HFFc6 (cell line): ENCODE results near the gene ZNF407. TPM values are rescaled to one million over a fixed set of nuclear protein-coding genes. Genes with fewer than 3 reads are reported as not detected.

Experiments
- DNase-seq: peaks from one replicate; pipeline ENCODE4 v3.0.0-alpha.2; 2018
- H3K27ac Mint-ChIP-seq: 2 replicates; pipeline ENCODE4 v1.8.0; 2020; ENCODE audit warnings: mild to moderate bottlenecking, mixed read lengths
- H3K27me3 Mint-ChIP-seq: 2 replicates; pipeline ENCODE4 v1.8.0; 2021; ENCODE audit warnings: mild to moderate bottlenecking, moderate library complexity, mixed read lengths; ENCODE audit not compliant: insufficient read depth
- H3K36me3 Mint-ChIP-seq: 2 replicates; pipeline ENCODE4 v1.8.0; 2021; ENCODE audit warnings: low read depth, mixed read lengths
- H3K4me1 Mint-ChIP-seq: 2 replicates; pipeline ENCODE4 v1.8.0; 2020; ENCODE audit warnings: low read depth, mixed read lengths
- H3K4me3 Mint-ChIP-seq: 2 replicates; pipeline ENCODE4 v1.8.0; 2020; ENCODE audit warnings: mild to moderate bottlenecking, moderate library complexity, mixed read lengths
- H3K9me3 Mint-ChIP-seq: 2 replicates; pipeline ENCODE4 v1.8.0; 2020; ENCODE audit warnings: mild to moderate bottlenecking, mixed read lengths
- total RNA-seq, 6 experiments: library from RNA; stranded (reverse); fragmentation: NEBNext Ultra II Directional; extraction: Animal tissue kit (Norgen Biotek cat#: 25700); gene quantifications; 2 replicates in 1 of 6; 3 replicates in 5 of 6; pipeline ENCODE4 v1.2.3, GENCODE V29; 2021
- TF ChIP-seq, protein P1 (sequence below): fragments of 200-600 bp; sonication (generic); IDR thresholded peaks from 2 replicates; pipeline ENCODE4 v1.5.0; 2021; ENCODE audit warnings: antibody characterized with exemption, mild to moderate bottlenecking

Gene ZNF407
- total RNA-seq, 6 experiments from 2014 or later: 7.9 to 9.7 (median 9.1) TPM

DNA sequence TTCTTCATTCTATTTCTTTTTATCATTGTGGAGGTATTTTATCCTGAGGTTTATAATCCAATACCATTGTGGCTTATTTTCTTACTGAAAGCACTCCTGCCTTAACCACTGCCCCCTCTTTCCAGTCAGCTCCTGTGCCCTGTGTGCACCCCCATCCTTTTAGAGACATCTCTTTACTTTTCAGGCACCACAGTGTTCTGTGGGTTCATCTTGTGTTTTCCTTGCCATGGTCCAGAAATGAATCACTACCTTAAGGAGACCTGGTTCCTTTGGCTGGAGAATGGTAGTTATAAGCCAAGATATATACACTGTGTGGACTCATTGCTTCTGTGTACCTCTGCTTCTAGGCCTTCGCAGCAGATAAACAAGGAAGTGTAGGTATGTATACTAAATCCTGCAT is 332.9 kb downstream of the ZNF407 start:
- peak overlapping the region; percentile 46; the same call in 1 of the 2 replicates for H3K27ac Mint-ChIP-seq
- DNase-seq: no peak
- H3K27me3 Mint-ChIP-seq: no peaks in the 10 kb centered on the region
- TF ChIP-seq, protein P1, sequence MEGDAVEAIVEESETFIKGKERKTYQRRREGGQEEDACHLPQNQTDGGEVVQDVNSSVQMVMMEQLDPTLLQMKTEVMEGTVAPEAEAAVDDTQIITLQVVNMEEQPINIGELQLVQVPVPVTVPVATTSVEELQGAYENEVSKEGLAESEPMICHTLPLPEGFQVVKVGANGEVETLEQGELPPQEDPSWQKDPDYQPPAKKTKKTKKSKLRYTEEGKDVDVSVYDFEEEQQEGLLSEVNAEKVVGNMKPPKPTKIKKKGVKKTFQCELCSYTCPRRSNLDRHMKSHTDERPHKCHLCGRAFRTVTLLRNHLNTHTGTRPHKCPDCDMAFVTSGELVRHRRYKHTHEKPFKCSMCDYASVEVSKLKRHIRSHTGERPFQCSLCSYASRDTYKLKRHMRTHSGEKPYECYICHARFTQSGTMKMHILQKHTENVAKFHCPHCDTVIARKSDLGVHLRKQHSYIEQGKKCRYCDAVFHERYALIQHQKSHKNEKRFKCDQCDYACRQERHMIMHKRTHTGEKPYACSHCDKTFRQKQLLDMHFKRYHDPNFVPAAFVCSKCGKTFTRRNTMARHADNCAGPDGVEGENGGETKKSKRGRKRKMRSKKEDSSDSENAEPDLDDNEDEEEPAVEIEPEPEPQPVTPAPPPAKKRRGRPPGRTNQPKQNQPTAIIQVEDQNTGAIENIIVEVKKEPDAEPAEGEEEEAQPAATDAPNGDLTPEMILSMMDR: no peak
- peaks cover 8% of the 10 kb centered on the region; the same call in 1 of the 2 replicates for H3K36me3 Mint-ChIP-seq
- H3K4me3 Mint-ChIP-seq: no peak overlapping the region
- H3K9me3 Mint-ChIP-seq: no peaks in the 10 kb centered on the region
- H3K4me1 Mint-ChIP-seq: peaks cover 18% of the 10 kb centered on the region

DNA sequence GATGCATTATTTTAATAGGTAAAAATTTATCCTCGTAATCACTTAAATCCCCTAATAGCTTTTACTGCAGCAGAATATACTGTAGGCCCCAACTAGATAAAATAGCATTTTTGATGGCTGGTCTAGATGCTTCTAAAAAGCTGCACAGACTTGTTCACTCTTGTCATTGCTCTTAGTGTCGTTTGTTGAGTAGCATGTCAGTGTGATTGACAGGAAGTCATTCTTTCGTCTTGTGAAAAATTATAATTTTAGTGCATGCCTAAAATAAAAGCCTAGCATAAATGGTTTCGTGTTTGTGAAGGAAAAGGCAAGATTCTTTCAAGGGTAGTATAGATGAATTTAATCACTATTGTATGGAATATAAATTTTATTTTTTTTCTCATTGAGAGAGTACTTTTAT is 336.3 kb downstream of the ZNF407 start:
- no peak overlapping the region for H3K27ac Mint-ChIP-seq
- H3K36me3 Mint-ChIP-seq: peaks cover 8% of the 10 kb centered on the region; the same call in 1 of the 2 replicates
- peaks cover 13% of the 10 kb centered on the region; the same call in 1 of the 2 replicates for H3K4me1 Mint-ChIP-seq
- TF ChIP-seq, protein P1: no peak
- no peak overlapping the region for H3K4me3 Mint-ChIP-seq
- H3K9me3 Mint-ChIP-seq: no peaks in the 10 kb centered on the region
- H3K27me3 Mint-ChIP-seq: no peaks in the 10 kb centered on the region; the same call in 1 of the 2 replicates
- DNase-seq: no peak

DNA sequence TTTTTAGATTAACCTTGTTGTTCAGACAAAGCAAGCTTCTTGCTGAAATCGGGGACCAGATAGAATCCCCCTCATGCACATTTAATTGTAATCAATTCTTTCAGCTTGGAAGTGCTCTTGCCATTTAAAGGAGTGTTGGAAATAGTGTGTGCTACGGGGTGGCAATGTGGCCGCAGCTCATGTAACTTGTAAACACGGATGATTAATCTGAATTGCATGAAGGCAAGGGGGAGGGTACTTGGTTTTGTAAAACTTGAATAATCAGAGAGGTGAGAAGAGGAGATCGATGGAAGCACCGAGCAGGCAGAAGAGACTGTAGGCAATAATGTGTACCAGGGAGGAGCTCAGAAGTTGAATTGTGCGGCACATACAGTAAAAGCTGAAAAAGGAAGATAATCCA is 337.8 kb downstream of the ZNF407 start:
- Mint-ChIP-seq H3K4me1 (peaks cover 11% of the 10 kb centered on the region; the same call in 1 of the 2 replicates), H3K27ac (no peak overlapping the region), H3K36me3 (peaks cover 15% of the 10 kb centered on the region), H3K4me3 (no peak overlapping the region), H3K27me3 (no peaks in the 10 kb centered on the region; the same call in none of the 2 replicates), H3K9me3 (no peaks in the 10 kb centered on the region)
- no peak for DNase-seq
- TF ChIP-seq, protein P1: no peak

DNA sequence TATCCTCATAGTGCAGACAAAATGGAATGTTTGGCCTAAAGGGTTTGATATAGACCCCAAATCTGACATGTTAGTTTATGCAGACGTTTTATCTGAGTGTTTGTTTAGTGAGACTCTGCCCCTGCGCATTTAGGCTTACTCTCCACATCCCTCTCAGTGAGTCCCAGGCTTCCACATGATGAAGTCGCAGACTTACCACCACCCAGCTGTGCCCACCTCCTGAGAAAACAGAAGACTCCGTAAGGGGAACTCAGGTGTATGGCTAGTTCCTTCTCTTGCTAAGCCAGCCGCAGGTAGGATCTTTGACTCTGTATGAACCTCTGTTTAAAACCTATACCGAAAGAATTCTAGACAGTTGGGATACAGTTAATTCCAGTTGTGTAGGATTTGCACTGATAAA is 338.7 kb downstream of the ZNF407 start:
- Mint-ChIP-seq H3K27ac (no peak overlapping the region), H3K36me3 (peaks cover 15% of the 10 kb centered on the region), H3K9me3 (no peaks in the 10 kb centered on the region), H3K4me1 (peaks cover 10% of the 10 kb centered on the region), H3K27me3 (no peaks in the 10 kb centered on the region; the same call in none of the 2 replicates), H3K4me3 (no peak overlapping the region)
- TF ChIP-seq, protein P1: no peak
- no peak for DNase-seq

DNA sequence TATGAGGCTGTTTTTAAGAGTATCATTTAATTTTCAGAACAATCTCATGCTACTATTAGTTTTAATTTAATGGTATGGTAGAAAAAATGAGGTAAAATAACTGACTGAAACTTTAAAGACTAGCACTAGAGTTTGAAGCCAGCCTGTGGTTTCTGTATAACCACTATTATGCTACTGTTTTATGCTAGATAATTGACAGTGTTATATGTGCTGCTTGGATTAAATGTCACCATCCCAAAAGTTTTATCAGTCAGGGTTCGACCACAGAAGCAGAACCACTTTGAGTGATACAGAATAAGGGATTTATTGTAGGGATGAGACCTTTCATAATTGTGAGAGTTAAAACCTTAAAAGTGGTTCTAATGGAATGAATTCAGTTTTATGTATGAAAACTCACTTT is 339.6 kb downstream of the ZNF407 start:
- H3K27ac Mint-ChIP-seq: no peak overlapping the region
- no peak overlapping the region for H3K4me3 Mint-ChIP-seq
- DNase-seq: no peak
- TF ChIP-seq, protein P1: no peak
- no peaks in the 10 kb centered on the region; the same call in none of the 2 replicates for H3K27me3 Mint-ChIP-seq
- peaks cover 20% of the 10 kb centered on the region for H3K4me1 Mint-ChIP-seq
- no peaks in the 10 kb centered on the region for H3K9me3 Mint-ChIP-seq
- H3K36me3 Mint-ChIP-seq: peaks cover 15% of the 10 kb centered on the region
